Natural killer cell (primary cell): ENCODE measurements around the gene LRRC4B. TPM values are rescaled to one million over a fixed set of nuclear protein-coding genes. Genes with fewer than 3 reads are reported as not detected.

ENCODE experiments used
- ATAC-seq, 3 donors: fragments of 150-1000 bp in 2 of 3; fragments of 200-7000 bp in 1 of 3; cut with Tn5 transposase; 1 replicate in 1 of 3; 2 replicates in 2 of 3; pipeline ENCODE4 v1.10.0; 2021; ENCODE audit warnings: mild to moderate bottlenecking in 2 of 3, moderate library complexity in 2 of 3
- DNase-seq, 2 donors: peaks; one replicate each; pipeline versions ENCODE4 v3.0.0 to v3.0.0-alpha.2; 2013 to 2021; ENCODE audit warnings: mixed read lengths in 1 of 2
- H3K27ac ChIP-seq: one replicate; pipeline ENCODE4 v1.5.1; 2013; ENCODE audit warnings: mild to moderate bottlenecking, low read length
- H3K27me3 ChIP-seq: one replicate; pipeline ENCODE4 v1.6.1; 2013; ENCODE audit warnings: low read length; ENCODE audit not compliant: control insufficient read depth, insufficient read depth
- H3K36me3 ChIP-seq: one replicate; pipeline ENCODE4 v1.6.1; 2013; ENCODE audit warnings: low read length; ENCODE audit not compliant: control insufficient read depth, insufficient read depth
- H3K4me1 ChIP-seq: one replicate; pipeline ENCODE4 v1.6.1; 2013; ENCODE audit warnings: low read length; ENCODE audit not compliant: control insufficient read depth, insufficient read depth
- H3K4me3 ChIP-seq: one replicate; pipeline ENCODE4 v1.5.1; 2013; ENCODE audit warnings: low read length
- H3K9me3 ChIP-seq: one replicate; pipeline ENCODE4 v1.6.1; 2013; ENCODE audit warnings: low read length; ENCODE audit not compliant: control insufficient read depth, insufficient read depth
- H3K27ac Mint-ChIP-seq, 2 donors: one replicate each; pipeline ENCODE4 v1.8.0; 2022; ENCODE audit warnings: mild to moderate bottlenecking in 2 of 2, mixed read lengths in 2 of 2, moderate library complexity in 1 of 2
- H3K27me3 Mint-ChIP-seq, 2 donors: one replicate each; pipeline ENCODE4 v1.8.0; 2022; ENCODE audit warnings: low read depth in 2 of 2, mixed read lengths in 2 of 2
- H3K36me3 Mint-ChIP-seq: one replicate; pipeline ENCODE4 v1.8.0; 2022; ENCODE audit warnings: mixed read lengths
- H3K4me1 Mint-ChIP-seq, 2 donors: one replicate each; pipeline ENCODE4 v1.8.0; 2022; ENCODE audit warnings: mixed read lengths in 2 of 2
- H3K4me3 Mint-ChIP-seq: one replicate; pipeline ENCODE4 v1.8.0; 2022; ENCODE audit warnings: mild to moderate bottlenecking, moderate library complexity, mixed read lengths
- H3K9me3 Mint-ChIP-seq, 2 donors: one replicate each; pipeline ENCODE4 v1.8.0; 2022; ENCODE audit warnings: mixed read lengths in 2 of 2
- CTCF ChIP-seq: fragments of 200-600 bp; IDR thresholded peaks from one replicate; pipeline ENCODE4 v1.8.0; 2022; ENCODE audit warnings: antibody characterized with exemption
- WGBS: methylation state at CpG from one replicate; pipeline ENCODE4 v1.1.7; 2013; ENCODE audit warnings: missing lambda C conversion rate; ENCODE audit not compliant: insufficient coverage; 5-methylcytosine and 5-hydroxymethylcytosine counted together
- intact Hi-C: fragments of 100-400 bp; cut with micrococcal nuclease; formaldehyde crosslinking; loops from one replicate; pipeline ENCODE4 v1.14.2; 2022
- total RNA-seq, 4 donors: library from RNA; stranded (reverse); fragments of 120-200 nt in 1 of 4; gene quantifications; one replicate each; pipeline versions ENCODE4 v1.2.3 to v1.2.4, GENCODE V29; 2013 to 2022

Gene LRRC4B
- total RNA-seq, 3 donors from 2014 or later (not counting 1 experiment from before 2014, with no cell fraction given): not detected

GRCh38 chr19:50482916-50483315 lies 85.3 kb downstream of the LRRC4B start:
- Histone ChIP-seq H3K4me1 (peaks cover 6% of the 10 kb centered on the region), H3K36me3 (peaks cover 36% of the 10 kb centered on the region), H3K27ac (no peak overlapping the region), H3K27me3 (no peaks in the 10 kb centered on the region), H3K4me3 (no peak overlapping the region), H3K9me3 (no peaks in the 10 kb centered on the region)
- H3K36me3 Mint-ChIP-seq: no peaks in the 10 kb centered on the region
- H3K27ac Mint-ChIP-seq: no peak overlapping the region
- H3K4me3 Mint-ChIP-seq: no peak overlapping the region
- H3K27me3 Mint-ChIP-seq: no peaks in the 10 kb centered on the region
- DNase-seq: no peak
- intact Hi-C loops: no loop called here
- H3K4me1 Mint-ChIP-seq: peaks cover 11 to 34% of the 10 kb centered on the region in 2 donors
- ATAC-seq: no peak
- TF ChIP-seq CTCF: no peak
- no peaks in the 10 kb centered on the region for H3K9me3 Mint-ChIP-seq
- WGBS: 96% methylated on average over 10 of the region's 10 CpGs

GRCh38 chr19:50482271-50482855 lies 85.9 kb downstream of the LRRC4B start:
- DNase-seq (no peak), ATAC-seq (no peak)
- Histone ChIP-seq H3K27me3 (no peaks in the 10 kb centered on the region), H3K9me3 (no peaks in the 10 kb centered on the region), H3K36me3 (peaks cover 36% of the 10 kb centered on the region), H3K4me1 (peaks cover 12% of the 10 kb centered on the region), H3K4me3 (no peak overlapping the region), H3K27ac (no peak overlapping the region)
- intact Hi-C loops: no loop called here
- peaks cover 16 to 34% of the 10 kb centered on the region in 2 donors for H3K4me1 Mint-ChIP-seq
- H3K4me3 Mint-ChIP-seq: no peak overlapping the region
- no peaks in the 10 kb centered on the region for H3K27me3 Mint-ChIP-seq
- no peaks in the 10 kb centered on the region for H3K36me3 Mint-ChIP-seq
- WGBS: 86% methylated on average over 16 of the region's 16 CpGs
- no peak overlapping the region for H3K27ac Mint-ChIP-seq
- H3K9me3 Mint-ChIP-seq: no peaks in the 10 kb centered on the region
- no peak for TF ChIP-seq CTCF

GRCh38 chr19:50481351-50482149 lies 86.7 kb downstream of the LRRC4B start:
- H3K36me3 ChIP-seq: peaks cover 36% of the 10 kb centered on the region
- intact Hi-C loops: no loop called here
- DNase-seq (no peak), ATAC-seq (peak in 1 of 3 donors; percentile 15)
- no peak overlapping the region for H3K27ac ChIP-seq
- TF ChIP-seq CTCF: no peak
- H3K36me3 Mint-ChIP-seq: no peaks in the 10 kb centered on the region
- peaks cover 20% of the 10 kb centered on the region for H3K4me1 ChIP-seq
- no peaks in the 10 kb centered on the region for H3K9me3 Mint-ChIP-seq
- no peaks in the 10 kb centered on the region for H3K9me3 ChIP-seq
- H3K4me1 Mint-ChIP-seq: peaks cover 22 to 39% of the 10 kb centered on the region in 2 donors
- no peaks in the 10 kb centered on the region for H3K27me3 Mint-ChIP-seq
- H3K4me3 Mint-ChIP-seq: no peak overlapping the region
- H3K4me3 ChIP-seq: no peak overlapping the region
- no peaks in the 10 kb centered on the region for H3K27me3 ChIP-seq
- peak overlapping the region in 1 of 2 donors; percentile 33 for H3K27ac Mint-ChIP-seq
- 94% methylated on average over 25 of the region's 27 CpGs for WGBS
